Measurements from ENCODE around the gene FREY1. TPM values are rescaled to one million over a fixed set of nuclear protein-coding genes. Genes with fewer than 3 reads are reported as not detected.

Gene FREY1
- total RNA-seq, 1 experiment from 2014 or later = 0.76 TPM

GRCh38 chr11:45872651-45873356 is 34.3 kb downstream of the FREY1 start:
- DNase-seq (ENCODE audit: low read depth) = peak; percentile 95

- DNase-seq (ENCODE audit: low read depth) = no peak
Measured at GRCh38 chr11:45871638-45872037, 35.4 kb downstream of the FREY1 start.

GRCh38 chr11:45870706-45871105 is 36.4 kb downstream of the FREY1 start:
- DNase-seq (ENCODE audit: low read depth) = no peak

GRCh38 chr11:45869551-45869950 is 37.5 kb downstream of the FREY1 start:
- no peak for DNase-seq (ENCODE audit: low read depth)

- no peak for DNase-seq (ENCODE audit: low read depth)
Measured at GRCh38 chr11:45864041-45864440, 43.0 kb downstream of the FREY1 start.

- DNase-seq (ENCODE audit: low read depth) = no peak
Measured at GRCh38 chr11:45860764-45861510, 46.1 kb downstream of the FREY1 start.

- no peak for DNase-seq (ENCODE audit: low read depth)
Measured at GRCh38 chr11:45860348-45860747, 46.7 kb downstream of the FREY1 start.

GRCh38 chr11:45859661-45860140 is 47.4 kb downstream of the FREY1 start:
- DNase-seq (ENCODE audit: low read depth) = no peak

GRCh38 chr11:45858751-45859398 is 48.2 kb downstream of the FREY1 start:
- DNase-seq (ENCODE audit: low read depth) = no peak

GRCh38 chr11:45857961-45858474 is 49.1 kb downstream of the FREY1 start:
- peak; percentile 41 for DNase-seq (ENCODE audit: low read depth)

Other genes starting within 250 kb of the FREY1 start
- 2.4 and 2.9 TPM in 2 replicates for gene CHST1, start 241.6 kb downstream of the FREY1 start, total RNA-seq (2014; rRNA removed; shearing (Covaris generic))
- 4.9 and 11.7 TPM in 2 replicates for gene SLC35C1, start 102.1 kb downstream of the FREY1 start, total RNA-seq (2014; rRNA removed; shearing (Covaris generic))
- 3.9 and 4.1 TPM in 2 replicates for gene CRY2, start 59.8 kb downstream of the FREY1 start, total RNA-seq (2014; rRNA removed; shearing (Covaris generic))
- 21.2 and 24.0 TPM in 2 replicates for gene MAPK8IP1, start 21.6 kb downstream of the FREY1 start, total RNA-seq (2014; rRNA removed; shearing (Covaris generic))
- 37.3 and 46.0 TPM in 2 replicates for gene PEX16, start 10.6 kb upstream of the FREY1 start, total RNA-seq (2014; rRNA removed; shearing (Covaris generic))
- gene LARGE2, start 15.4 kb upstream of the FREY1 start, total RNA-seq (2014; rRNA removed; shearing (Covaris generic)) = 0.23 TPM in 1 of 2 replicates, not detected in the other
- gene PHF21A, start 214.2 kb upstream of the FREY1 start, total RNA-seq (2014; rRNA removed; shearing (Covaris generic)) = 4.2 and 7.0 TPM in 2 replicates

Measured in HT1080 (cell line).